ENCODE data around the gene NDUFAF3. TPM values are rescaled to one million over a fixed set of nuclear protein-coding genes. Genes with fewer than 3 reads are reported as not detected.

The NDUFAF3 gene, protein sequence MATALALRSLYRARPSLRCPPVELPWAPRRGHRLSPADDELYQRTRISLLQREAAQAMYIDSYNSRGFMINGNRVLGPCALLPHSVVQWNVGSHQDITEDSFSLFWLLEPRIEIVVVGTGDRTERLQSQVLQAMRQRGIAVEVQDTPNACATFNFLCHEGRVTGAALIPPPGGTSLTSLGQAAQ
- 33.2 and 42.5 TPM in 2 replicates for total RNA-seq (2013; cell fraction: nucleolus; rRNA removed)
- 133 and 136 TPM in 2 replicates for total RNA-seq (2014; rRNA removed)
- total RNA-seq (2014; rRNA removed; fragmentation: Illumina TruSeq; extraction: Trizol): 34.1 and 37.1 TPM in 2 replicates
- 83.5 and 87.4 TPM in 2 replicates for total RNA-seq (2021)
- polyA plus RNA-seq (2011; ENCODE audit: low read depth): 16.8 TPM
- 15.4 and 25.4 TPM in 2 replicates for polyA plus RNA-seq (2011; rRNA removed)
- 35.8 and 53.0 TPM in 2 replicates for polyA plus RNA-seq (2011; cell fraction: cytosol; rRNA removed)
- polyA plus RNA-seq (2011; cell fraction: nucleus; rRNA removed): 32.3 and 42.2 TPM in 2 replicates
- polyA plus RNA-seq (2012): 65.0 and 79.2 TPM in 2 replicates
- polyA plus RNA-seq (2014; fragmentation: Illumina TruSeq; extraction: Trizol): 13.3 and 40.4 TPM in 2 replicates
- 10 to 100 TPM; 31.3 to 40.2 TPM for polyA plus RNA-seq (2014; fragmentation: Nextera tagmentation; extraction: Ambion mirVana)
- polyA plus RNA-seq (2014; rRNA removed): 103 and 121 TPM in 2 replicates
- 100 to 1,000 TPM; 217 to 228 TPM for polyA plus RNA-seq (2016; fragmentation: Nextera tagmentation; extraction: Ambion mirVana)
- 16.4 and 40.1 TPM in 2 replicates for polyA minus RNA-seq (2011; rRNA and poly(A)+ RNA removed)
- polyA minus RNA-seq (2011; cell fraction: cytosol; rRNA and poly(A)+ RNA removed): 19.6 and 26.5 TPM in 2 replicates
- polyA minus RNA-seq (2011; cell fraction: nucleus; rRNA and poly(A)+ RNA removed): 33.2 and 63.3 TPM in 2 replicates
- percentile 77 among the genes with signal in this experiment for Bru-seq, nascent RNA
- percentile 70 among the genes with signal in this experiment for BruChase-seq, experiment 1, labeled RNA remaining after a 6-hour chase
- BruChase-seq, experiment 2, labeled RNA remaining after a 2-hour chase: percentile 62 among the genes with signal in this experiment
- long read RNA-seq, experiment 1, transcript NDUFAF3-202 (5 exons, 2,012 nt): major isoform, 24 of 33 reads
- long read RNA-seq, experiment 1, partial matches to known transcripts: 0 of 33 reads
- long read RNA-seq, experiment 1, other reads (novel, unspliced or antisense): 8 of 33 reads
- long read RNA-seq, experiment 2, transcript NDUFAF3-202 (5 exons, 2,012 nt): major isoform, 25 of 37 reads
- long read RNA-seq, experiment 2, partial matches to known transcripts: 1 of 37 reads
- long read RNA-seq, experiment 2, other reads (novel, unspliced or antisense): 9 of 37 reads

- TSS peak; percentile 59 for BruUV-seq (replicated peaks)
- ChIA-PET RAD21 (ENCODE audit: unreplicated experiment) (interaction anchor here (0.9 to 4.1 kb wide), 6 partner anchors 14 to 82 kb away, joined by 3 to 40 read pairs (median 6); partner anchors contain the start of genes P4HTM, QARS1, QRICH1 and WDR6), CTCF (interaction anchor here (0.7 to 5.9 kb wide), 16 partner anchors 10 to 427 kb away, joined by 3 to 83 read pairs (median 5); partner anchors contain the start of genes IP6K2, P4HTM, QRICH1 and WDR6), POLR2A (interaction anchor here (0.6 to 4.3 kb wide), 16 partner anchors 9 to 338 kb away, joined by 3 to 69 read pairs (median 6); partner anchors contain the start of genes QRICH1, USP19 and WDR6), SMC1A (ENCODE audit: uncharacterized antibody, unreplicated experiment) (interaction anchor here (1.8 to 6.1 kb wide), 2 partner anchors 15 to 33 kb away, joined by 5 to 31 read pairs; partner anchors contain the start of genes P4HTM and WDR6)
- 2% methylated on average over 65 of the region's 83 CpGs for WGBS (ENCODE audit: insufficient coverage, insufficient replicate concordance, low lambda C conversion rate, missing lambda C conversion rate)
- in situ Hi-C loops (cut with MboI) (no loop called here), intact Hi-C loops (cut with micrococcal nuclease; ENCODE audit: unreplicated experiment) (loop anchor here (1.0 to 10.0 kb wide), 5 partner anchors 15 to 653 kb away; partner anchors contain the start of genes APEH, P4HTM, QRICH1 and USP4)
- H3K4me2 ChIP-seq (ENCODE audit: control insufficient read depth, insufficient read depth): peak within 1 kb of the TSS; percentile 89
- peak within 1 kb of the TSS; percentile 81 for H3K9ac ChIP-seq (ENCODE audit: control insufficient read depth, insufficient read depth, low read length)
- H3K9me3 ChIP-seq (replicated peaks; ENCODE audit: control insufficient read depth, insufficient read depth, low read length): no peaks in the 10 kb centered on the region
- peak within 1 kb of the TSS; percentile 95 for H3K4me3 ChIP-seq
- H4K20me1 ChIP-seq (ENCODE audit: control insufficient read depth, insufficient read depth): no peaks in the 10 kb centered on the region
- no peaks in the 10 kb centered on the region for H3K27me3 ChIP-seq (replicated peaks in 1 of 2; ENCODE audit: control insufficient read depth in 2 of 2, insufficient read depth in 2 of 2, low read length in 1 of 2)
- peaks cover 21% of the 10 kb centered on the region for H3K4me1 ChIP-seq (ENCODE audit: control insufficient read depth, insufficient read depth, low read length)
- H2AFZ ChIP-seq (ENCODE audit: control insufficient read depth, low read depth, low read length): peak within 1 kb of the TSS; percentile 79
- FAIRE-seq (peak; percentile 54), DNase-seq (ENCODE audit: low read depth, low spot score) (peak; percentile 74), ATAC-seq (peak; percentile 81)
- H3K36me3 ChIP-seq (ENCODE audit: control insufficient read depth in 2 of 2, insufficient read depth in 2 of 2, low read length in 1 of 2): peaks cover 19% of the 10 kb centered on the region in 2 experiments
- peak within 1 kb of the TSS; percentile 94 for H3K27ac ChIP-seq (ENCODE audit: control insufficient read depth, insufficient read depth)
- peaks cover 50% of the 10 kb centered on the region for H3K79me2 ChIP-seq (ENCODE audit: control insufficient read depth, insufficient read depth, low read length)
- TF ChIP-seq EZH2 (IDR thresholded peaks at IDR 0.05; ENCODE audit: borderline replicate concordance, control insufficient read depth, low read depth, low read length) (no peak), TARDBP (IDR thresholded peaks at IDR 0.05; ENCODE audit: borderline replicate concordance) (no peak), FOS (IDR thresholded peaks at IDR 0.05; ENCODE audit: borderline replicate concordance, extremely low read depth, insufficient read length) (no peak), POLR2AphosphoS5 (IDR thresholded peaks at IDR 0.05; ENCODE audit: low read length) (no peak; the same call in 1 of the 2 replicates), SMC3 (IDR thresholded peaks at IDR 0.05; ENCODE audit: borderline replicate concordance, low read length) (peak; percentile 9; the same call in 1 of the 2 replicates)
- TF ChIP-seq, protein P1, sequence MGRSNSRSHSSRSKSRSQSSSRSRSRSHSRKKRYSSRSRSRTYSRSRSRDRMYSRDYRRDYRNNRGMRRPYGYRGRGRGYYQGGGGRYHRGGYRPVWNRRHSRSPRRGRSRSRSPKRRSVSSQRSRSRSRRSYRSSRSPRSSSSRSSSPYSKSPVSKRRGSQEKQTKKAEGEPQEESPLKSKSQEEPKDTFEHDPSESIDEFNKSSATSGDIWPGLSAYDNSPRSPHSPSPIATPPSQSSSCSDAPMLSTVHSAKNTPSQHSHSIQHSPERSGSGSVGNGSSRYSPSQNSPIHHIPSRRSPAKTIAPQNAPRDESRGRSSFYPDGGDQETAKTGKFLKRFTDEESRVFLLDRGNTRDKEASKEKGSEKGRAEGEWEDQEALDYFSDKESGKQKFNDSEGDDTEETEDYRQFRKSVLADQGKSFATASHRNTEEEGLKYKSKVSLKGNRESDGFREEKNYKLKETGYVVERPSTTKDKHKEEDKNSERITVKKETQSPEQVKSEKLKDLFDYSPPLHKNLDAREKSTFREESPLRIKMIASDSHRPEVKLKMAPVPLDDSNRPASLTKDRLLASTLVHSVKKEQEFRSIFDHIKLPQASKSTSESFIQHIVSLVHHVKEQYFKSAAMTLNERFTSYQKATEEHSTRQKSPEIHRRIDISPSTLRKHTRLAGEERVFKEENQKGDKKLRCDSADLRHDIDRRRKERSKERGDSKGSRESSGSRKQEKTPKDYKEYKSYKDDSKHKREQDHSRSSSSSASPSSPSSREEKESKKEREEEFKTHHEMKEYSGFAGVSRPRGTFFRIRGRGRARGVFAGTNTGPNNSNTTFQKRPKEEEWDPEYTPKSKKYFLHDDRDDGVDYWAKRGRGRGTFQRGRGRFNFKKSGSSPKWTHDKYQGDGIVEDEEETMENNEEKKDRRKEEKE (IDR thresholded peaks at IDR 0.05): no peak
- TF ChIP-seq, protein P2, sequence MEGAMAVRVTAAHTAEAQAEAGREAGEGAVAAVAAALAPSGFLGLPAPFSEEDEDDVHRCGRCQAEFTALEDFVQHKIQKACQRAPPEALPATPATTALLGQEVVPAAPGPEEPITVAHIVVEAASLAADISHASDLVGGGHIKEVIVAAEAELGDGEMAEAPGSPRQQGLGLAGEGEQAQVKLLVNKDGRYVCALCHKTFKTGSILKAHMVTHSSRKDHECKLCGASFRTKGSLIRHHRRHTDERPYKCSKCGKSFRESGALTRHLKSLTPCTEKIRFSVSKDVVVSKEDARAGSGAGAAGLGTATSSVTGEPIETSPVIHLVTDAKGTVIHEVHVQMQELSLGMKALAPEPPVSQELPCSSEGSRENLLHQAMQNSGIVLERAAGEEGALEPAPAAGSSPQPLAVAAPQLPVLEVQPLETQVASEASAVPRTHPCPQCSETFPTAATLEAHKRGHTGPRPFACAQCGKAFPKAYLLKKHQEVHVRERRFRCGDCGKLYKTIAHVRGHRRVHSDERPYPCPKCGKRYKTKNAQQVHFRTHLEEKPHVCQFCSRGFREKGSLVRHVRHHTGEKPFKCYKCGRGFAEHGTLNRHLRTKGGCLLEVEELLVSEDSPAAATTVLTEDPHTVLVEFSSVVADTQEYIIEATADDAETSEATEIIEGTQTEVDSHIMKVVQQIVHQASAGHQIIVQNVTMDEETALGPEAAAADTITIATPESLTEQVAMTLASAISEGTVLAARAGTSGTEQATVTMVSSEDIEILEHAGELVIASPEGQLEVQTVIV (IDR thresholded peaks at IDR 0.05; ENCODE audit: borderline replicate concordance, partially characterized antibody): no peak
- TF ChIP-seq, protein P3, sequence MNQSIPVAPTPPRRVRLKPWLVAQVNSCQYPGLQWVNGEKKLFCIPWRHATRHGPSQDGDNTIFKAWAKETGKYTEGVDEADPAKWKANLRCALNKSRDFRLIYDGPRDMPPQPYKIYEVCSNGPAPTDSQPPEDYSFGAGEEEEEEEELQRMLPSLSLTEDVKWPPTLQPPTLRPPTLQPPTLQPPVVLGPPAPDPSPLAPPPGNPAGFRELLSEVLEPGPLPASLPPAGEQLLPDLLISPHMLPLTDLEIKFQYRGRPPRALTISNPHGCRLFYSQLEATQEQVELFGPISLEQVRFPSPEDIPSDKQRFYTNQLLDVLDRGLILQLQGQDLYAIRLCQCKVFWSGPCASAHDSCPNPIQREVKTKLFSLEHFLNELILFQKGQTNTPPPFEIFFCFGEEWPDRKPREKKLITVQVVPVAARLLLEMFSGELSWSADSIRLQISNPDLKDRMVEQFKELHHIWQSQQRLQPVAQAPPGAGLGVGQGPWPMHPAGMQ (IDR thresholded peaks at IDR 0.05; ENCODE audit: borderline replicate concordance): no peak
Observed at GRCh38 chr3:49021813-49022687, at the start of gene NDUFAF3. TSS of gene NDUFAF3 (plus strand) at chr3:49022121. CDS start at chr3:49022145, 24 bp downstream.

Measured in GM12878 (cell line).